Spinal cord (tissue), 10 donors: ENCODE data around the gene KRT15. TPM values are rescaled to one million over a fixed set of nuclear protein-coding genes. Genes with fewer than 3 reads are reported as not detected.

Experiments used
- DNase-seq, 6 donors: peaks; one replicate each; pipeline versions ENCODE4 v3.0.0 to v3.0.0-alpha.2; 2013 to 2015; ENCODE audit warnings: low spot score in 6 of 6, low read depth in 4 of 6
- H3K27ac ChIP-seq: one replicate; pipeline ENCODE4 v1.5.1; 2013; ENCODE audit warnings: low read depth, low read length, control low read depth
- H3K27me3 ChIP-seq: one replicate; pipeline ENCODE4 v1.6.1; 2013; ENCODE audit warnings: low read length; ENCODE audit not compliant: control insufficient read depth, insufficient read depth
- H3K36me3 ChIP-seq: one replicate; pipeline ENCODE4 v1.6.1; 2013; ENCODE audit warnings: low read length; ENCODE audit not compliant: control insufficient read depth, insufficient read depth
- H3K4me1 ChIP-seq: one replicate; pipeline ENCODE4 v1.6.1; 2013; ENCODE audit warnings: low read length; ENCODE audit not compliant: control insufficient read depth, insufficient read depth
- H3K4me3 ChIP-seq: one replicate; pipeline ENCODE4 v1.5.1; 2013; ENCODE audit warnings: low read depth, low read length, control low read depth
- H3K9me3 ChIP-seq: one replicate; pipeline ENCODE4 v1.6.1; 2013; ENCODE audit warnings: low read length; ENCODE audit not compliant: control insufficient read depth, insufficient read depth
- WGBS: methylation state at CpG from one replicate; pipeline ENCODE4 v1.1.5; 2013; ENCODE audit warnings: missing lambda C conversion rate; ENCODE audit not compliant: insufficient coverage; 5-methylcytosine and 5-hydroxymethylcytosine counted together
- polyA plus RNA-seq, 2 donors: library from polyadenylated mRNA; unstranded; fragments of 120-200 nt; gene quantifications; one replicate each; pipeline ENCODE4 v1.2.1, GENCODE V29; 2013; ENCODE audit not compliant: insufficient read length in 2 of 2
- total RNA-seq, 2 donors: library from RNA; depleted of rRNA in 1 of 2; stranded (reverse); fragments of 120-200 nt in 1 of 2; fragments of >200 nt in 1 of 2; gene quantifications; one replicate each; pipeline versions ENCODE4 v1.2.3 to v1.2.4, GENCODE V29; 2013 to 2014
- donor health status: healthy.

KRT15 gene
- total and polyA plus RNA-seq, 4 donors, result 0.18 to 0.29 (median 0.22) TPM; not detected in 1

GRCh38 chr17:41476866-41477815 is 41.5 kb downstream of the KRT15 start:
- WGBS, result 90% methylated on average over 22 of the region's 22 CpGs
- H3K36me3 ChIP-seq, result no peaks in the 10 kb centered on the region

GRCh38 chr17:41475421-41475820 is 43.3 kb downstream of the KRT15 start:
- Histone ChIP-seq H3K4me1 (no peaks in the 10 kb centered on the region), H3K27ac (no peak overlapping the region), H3K9me3 (no peaks in the 10 kb centered on the region), H3K36me3 (no peaks in the 10 kb centered on the region), H3K27me3 (no peaks in the 10 kb centered on the region), H3K4me3 (no peak overlapping the region)
- 96% methylated on average over 3 of the region's 4 CpGs for WGBS
- no peak for DNase-seq

More at GRCh38 chr17:41476866-41477815, 41.5 kb downstream of the KRT15 start:
- DNase-seq, result no peak
- no peak overlapping the region for H3K4me3 ChIP-seq
- no peaks in the 10 kb centered on the region for H3K4me1 ChIP-seq
- H3K27ac ChIP-seq, result no peak overlapping the region
- no peaks in the 10 kb centered on the region for H3K9me3 ChIP-seq
- no peaks in the 10 kb centered on the region for H3K27me3 ChIP-seq

- Histone ChIP-seq H3K27me3 (no peaks in the 10 kb centered on the region), H3K36me3 (no peaks in the 10 kb centered on the region), H3K27ac (no peak overlapping the region), H3K9me3 (no peaks in the 10 kb centered on the region), H3K4me3 (no peak overlapping the region), H3K4me1 (no peaks in the 10 kb centered on the region)
- DNase-seq, result peak in 1 of 6 donors; percentile 5
- 66% methylated on average over 7 of the region's 8 CpGs for WGBS
These were observed 43.8 kb downstream of the KRT15 start for GRCh38 chr17:41474863-41475262.

GRCh38 chr17:41468346-41468745 is 50.3 kb downstream of the KRT15 start:
- Histone ChIP-seq H3K36me3 (no peaks in the 10 kb centered on the region), H3K9me3 (no peaks in the 10 kb centered on the region), H3K4me1 (no peaks in the 10 kb centered on the region), H3K27me3 (no peaks in the 10 kb centered on the region), H3K27ac (no peak overlapping the region), H3K4me3 (no peak overlapping the region)
- DNase-seq, result peak in 1 of 6 donors; percentile 58

- DNase-seq, result peak in 1 of 6 donors; percentile 10
- H3K4me1 ChIP-seq, result no peaks in the 10 kb centered on the region
- no peaks in the 10 kb centered on the region for H3K9me3 ChIP-seq
- H3K27me3 ChIP-seq, result no peaks in the 10 kb centered on the region
- H3K4me3 ChIP-seq, result no peak overlapping the region
- H3K27ac ChIP-seq, result no peak overlapping the region
- 70% methylated on average over 2 of the region's 4 CpGs for WGBS
- H3K36me3 ChIP-seq, result no peaks in the 10 kb centered on the region
These were observed 51.1 kb downstream of the KRT15 start for GRCh38 chr17:41467561-41467960.

- Histone ChIP-seq H3K4me1 (no peaks in the 10 kb centered on the region), H3K4me3 (no peak within 1 kb of the TSS), H3K36me3 (no peaks in the 10 kb centered on the region), H3K27ac (no peak within 1 kb of the TSS), H3K27me3 (no peaks in the 10 kb centered on the region), H3K9me3 (no peaks in the 10 kb centered on the region)
- 94% methylated on average over 13 of the region's 14 CpGs for WGBS
- no peak for DNase-seq
These were observed 51.7 kb downstream of the KRT15 start, which contains the start of gene KRT32 for GRCh38 chr17:41466988-41467387. Gene KRT32, minus strand, starts transcription at chr17:41467386. Its CDS starts 61 bp downstream, at chr17:41467325.

- no peaks in the 10 kb centered on the region for H3K27me3 ChIP-seq
- H3K9me3 ChIP-seq, result no peaks in the 10 kb centered on the region
- DNase-seq, result peak in 2 of 6 donors; percentile 70 to 96
- no peak overlapping the region for H3K27ac ChIP-seq
- no peaks in the 10 kb centered on the region for H3K36me3 ChIP-seq
- peaks cover 4% of the 10 kb centered on the region for H3K4me1 ChIP-seq
- no peak overlapping the region for H3K4me3 ChIP-seq
- WGBS, result 41% methylated on average over 5 of the region's 6 CpGs
These were observed 54.0 kb downstream of the KRT15 start for GRCh38 chr17:41464682-41465081.

DNA sequence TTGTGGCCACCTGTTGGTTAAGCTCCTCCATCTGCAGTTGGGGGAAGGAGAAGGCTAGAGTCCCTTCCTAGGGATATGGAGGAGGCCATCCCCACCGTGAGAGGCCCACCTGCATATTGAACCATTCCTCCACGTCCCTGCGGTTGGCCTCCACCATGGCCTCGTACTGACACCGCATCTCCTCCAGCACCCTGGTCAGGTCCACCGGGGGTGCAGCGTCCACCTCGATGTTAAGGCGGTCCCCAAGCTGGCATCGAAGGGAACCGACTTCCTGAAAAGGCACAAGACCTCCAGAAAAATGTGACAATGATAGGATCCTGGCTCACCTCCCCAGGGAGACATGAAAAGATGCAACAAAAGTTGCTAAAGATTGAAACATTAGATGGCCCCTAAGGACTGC is 54.5 kb downstream of the KRT15 start:
- H3K27ac ChIP-seq, result no peak overlapping the region
- WGBS, result 94% methylated on average over 10 of the region's 11 CpGs
- H3K27me3 ChIP-seq, result no peaks in the 10 kb centered on the region
- no peak overlapping the region for H3K4me3 ChIP-seq
- no peaks in the 10 kb centered on the region for H3K36me3 ChIP-seq
- H3K9me3 ChIP-seq, result no peaks in the 10 kb centered on the region
- DNase-seq, result no peak
- H3K4me1 ChIP-seq, result peaks cover 4% of the 10 kb centered on the region

DNA sequence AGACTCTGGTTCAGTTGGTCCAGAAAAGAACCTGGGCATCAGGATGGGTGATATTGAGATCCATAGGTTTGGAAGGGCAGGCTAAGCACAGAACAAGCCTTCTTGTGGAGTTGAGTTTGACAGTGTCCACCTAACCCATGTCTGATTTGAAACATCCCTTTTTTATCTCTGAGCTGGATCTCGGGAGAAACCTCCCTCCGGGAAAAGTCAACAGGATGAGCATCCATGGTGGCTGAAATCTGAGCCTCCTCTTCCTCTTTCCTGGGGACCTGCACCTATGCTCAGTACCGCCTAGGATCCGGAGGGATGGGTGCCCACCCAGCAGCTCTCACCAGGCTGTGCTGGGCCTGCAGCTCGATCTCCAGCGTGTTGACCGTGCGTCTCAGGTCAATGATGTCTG is 54.9 kb downstream of the KRT15 start:
- no peak for DNase-seq
- Histone ChIP-seq H3K9me3 (no peaks in the 10 kb centered on the region), H3K4me1 (peaks cover 4% of the 10 kb centered on the region), H3K27ac (no peak overlapping the region), H3K4me3 (no peak overlapping the region), H3K36me3 (no peaks in the 10 kb centered on the region), H3K27me3 (no peaks in the 10 kb centered on the region)
- 97% methylated on average over 8 of the region's 8 CpGs for WGBS
